HCT116 (cell line): ENCODE data around the gene CDK14.

Experiments used
- CTCF ChIP-seq, 3 experiments: fragments of 200-600 bp in 1 of 3; sonication (generic) in 1 of 3; IDR thresholded peaks in 2 of 3; conservative IDR thresholded peaks in 1 of 3; 2 replicates each; pipeline ENCODE4 v1.5.1; 2012 to 2017; ENCODE audit warnings: low read depth in 2 of 3, low read length in 2 of 3, antibody characterized with exemption in 1 of 3, borderline replicate concordance in 1 of 3, control low read depth in 1 of 3, mild to moderate bottlenecking in 1 of 3, mixed read lengths in 1 of 3, mixed run types in 1 of 3, moderate library complexity in 1 of 3; ENCODE audit not compliant: insufficient read depth in 1 of 3
- EGR1 ChIP-seq: IDR thresholded peaks from 2 replicates; pipeline ENCODE4 v1.6.1; 2012; ENCODE audit warnings: low read depth
- ELF1 ChIP-seq: IDR thresholded peaks from 2 replicates; pipeline ENCODE4 v1.6.1; 2012; ENCODE audit warnings: low read depth, borderline replicate concordance
- EZH2 ChIP-seq: fragments of 200-600 bp; sonication (generic); IDR thresholded peaks from 2 replicates; pipeline ENCODE4 v1.6.1; 2017; ENCODE audit warnings: antibody characterized with exemption, mixed run types
- EZH2phosphoT487 ChIP-seq: fragments of 200-600 bp; IDR thresholded peaks from 2 replicates; pipeline ENCODE4 v1.6.1; 2018; ENCODE audit warnings: antibody characterized with exemption, borderline replicate concordance
- MAX ChIP-seq: IDR thresholded peaks from 2 replicates; pipeline ENCODE4 v1.6.1; 2012
- POLR2A ChIP-seq: IDR thresholded peaks from 2 replicates; pipeline ENCODE4 v1.7.0; 2011; ENCODE audit warnings: borderline replicate concordance; ENCODE audit not compliant: insufficient read depth, insufficient read length; ENCODE audit errors: extremely low read depth
- POLR2AphosphoS5 ChIP-seq: IDR thresholded peaks from 2 replicates; pipeline ENCODE4 v1.6.1; 2011; ENCODE audit warnings: mild to moderate bottlenecking, low read depth, low read length, moderate library complexity
- REST ChIP-seq: IDR thresholded peaks from 2 replicates; pipeline ENCODE4 v1.6.1; 2012; ENCODE audit warnings: low read depth
- SIN3A ChIP-seq: IDR thresholded peaks from 2 replicates; pipeline ENCODE4 v1.6.1; 2012; ENCODE audit warnings: low read depth
- SRF ChIP-seq: IDR thresholded peaks from 2 replicates; pipeline ENCODE4 v1.6.1; 2012; ENCODE audit warnings: low read depth
- TCF7L2 ChIP-seq: IDR thresholded peaks from 2 replicates; pipeline ENCODE4 v1.7.0; 2011; ENCODE audit warnings: borderline replicate concordance, inconsistent platforms; ENCODE audit not compliant: insufficient read depth, insufficient read length; ENCODE audit errors: extremely low read depth
- ZNF274 ChIP-seq: fragments of 200-500 bp; sonication (Bioruptor generic); IDR thresholded peaks from 2 replicates; pipeline ENCODE4 v1.6.1; 2014; ENCODE audit warnings: mild to moderate bottlenecking, low read depth, low read length, inconsistent platforms

- TF ChIP-seq CTCF (IDR thresholded peaks at IDR 0.05 in 2 of 3, conservative IDR thresholded peaks at IDR 0.05 in 1 of 3; ENCODE audit: borderline replicate concordance in 1 of 3, insufficient read depth in 1 of 3, low read depth in 2 of 3, low read length in 2 of 3) (no peak), MAX (no peak), SIN3A (no peak), POLR2A (no peak), SRF (no peak), EZH2 (no peak), POLR2AphosphoS5 (no peak), ELF1 (no peak), REST (no peak), TCF7L2 (no peak), ZNF274 (no peak), EGR1 (no peak), EZH2phosphoT487 (no peak)
Observed at GRCh38 chr7:90897961-90898469, 301.9 kb downstream of the CDK14 start.
